Measurements from ENCODE around the gene MARCHF10.

MARCHF10 gene

GRCh38 chr17:62760059-62760944 is 47.8 kb downstream of the MARCHF10 start:
- peaks cover 1% of the 10 kb centered on the region for H3K27me3 ChIP-seq (replicated peaks; ENCODE audit: control insufficient read depth, insufficient read depth, low read length)

GRCh38 chr17:62757500-62757951 is 50.6 kb downstream of the MARCHF10 start:
- Histone ChIP-seq H3K4me3 (replicated peaks; ENCODE audit: low read depth, low read length) (no peak overlapping the region), H3K36me3 (ENCODE audit: control insufficient read depth, insufficient read depth, low read length) (no peaks in the 10 kb centered on the region), H3K27me3 (replicated peaks; ENCODE audit: control insufficient read depth, insufficient read depth, low read length) (peaks cover 1% of the 10 kb centered on the region; the same call in 1 of the 2 replicates)
- no peak for DNase-seq (ENCODE audit: extremely low read depth, insufficient read length)
- no peak for TF ChIP-seq CTCF (IDR thresholded peaks at IDR 0.05; ENCODE audit: insufficient read depth, low read length, poor library complexity, severe bottlenecking)

More at GRCh38 chr17:62760059-62760944, 47.8 kb downstream of the MARCHF10 start:
- Histone ChIP-seq H3K36me3 (ENCODE audit: control insufficient read depth, insufficient read depth, low read length) (no peaks in the 10 kb centered on the region), H3K4me3 (replicated peaks; ENCODE audit: low read depth, low read length) (no peak overlapping the region)
- no peak for DNase-seq (ENCODE audit: extremely low read depth, insufficient read length)
- TF ChIP-seq CTCF (IDR thresholded peaks at IDR 0.05; ENCODE audit: insufficient read depth, low read length, poor library complexity, severe bottlenecking) = no peak

GRCh38 chr17:62756198-62756597 is 51.9 kb downstream of the MARCHF10 start:
- peaks cover 1% of the 10 kb centered on the region; the same call in 1 of the 2 replicates for H3K27me3 ChIP-seq (replicated peaks; ENCODE audit: control insufficient read depth, insufficient read depth, low read length)
- TF ChIP-seq CTCF (IDR thresholded peaks at IDR 0.05; ENCODE audit: insufficient read depth, low read length, poor library complexity, severe bottlenecking) = no peak
- H3K4me3 ChIP-seq (replicated peaks; ENCODE audit: low read depth, low read length) = no peak overlapping the region
- DNase-seq (ENCODE audit: extremely low read depth, insufficient read length) = no peak
- no peaks in the 10 kb centered on the region for H3K36me3 ChIP-seq (ENCODE audit: control insufficient read depth, insufficient read depth, low read length)

GRCh38 chr17:62755141-62755851 is 52.8 kb downstream of the MARCHF10 start:
- no peak for DNase-seq (ENCODE audit: extremely low read depth, insufficient read length)
- no peak for TF ChIP-seq CTCF (IDR thresholded peaks at IDR 0.05; ENCODE audit: insufficient read depth, low read length, poor library complexity, severe bottlenecking)

GRCh38 chr17:62754631-62755030 is 53.5 kb downstream of the MARCHF10 start:
- Histone ChIP-seq H3K36me3 (ENCODE audit: control insufficient read depth, insufficient read depth, low read length) (no peaks in the 10 kb centered on the region), H3K27me3 (replicated peaks; ENCODE audit: control insufficient read depth, insufficient read depth, low read length) (peaks cover 1% of the 10 kb centered on the region), H3K4me3 (replicated peaks; ENCODE audit: low read depth, low read length) (no peak overlapping the region)
- DNase-seq (ENCODE audit: extremely low read depth, insufficient read length) = no peak
- no peak for TF ChIP-seq CTCF (IDR thresholded peaks at IDR 0.05; ENCODE audit: insufficient read depth, low read length, poor library complexity, severe bottlenecking)

More at GRCh38 chr17:62755141-62755851, 52.8 kb downstream of the MARCHF10 start:
- H3K4me3 ChIP-seq (replicated peaks; ENCODE audit: low read depth, low read length) = no peak overlapping the region
- peaks cover 1% of the 10 kb centered on the region for H3K27me3 ChIP-seq (replicated peaks; ENCODE audit: control insufficient read depth, insufficient read depth, low read length)
- H3K36me3 ChIP-seq (ENCODE audit: control insufficient read depth, insufficient read depth, low read length) = no peaks in the 10 kb centered on the region
